ENCODE data around the gene SUPT5H.
"Not testable (repeated sequence)": the region's sequence is repeated elsewhere in the genome, so short reads cannot be mapped to it uniquely, and the experiment has no call there.

Gene SUPT5H

GRCh38 chr19:39467941-39468340, 22.6 kb downstream of the SUPT5H start:
- DNase-seq (ENCODE audit: low read depth): no peak

GRCh38 chr19:39469036-39469435, 23.7 kb downstream of the SUPT5H start:
- no peak for DNase-seq (ENCODE audit: low read depth)

DNA sequence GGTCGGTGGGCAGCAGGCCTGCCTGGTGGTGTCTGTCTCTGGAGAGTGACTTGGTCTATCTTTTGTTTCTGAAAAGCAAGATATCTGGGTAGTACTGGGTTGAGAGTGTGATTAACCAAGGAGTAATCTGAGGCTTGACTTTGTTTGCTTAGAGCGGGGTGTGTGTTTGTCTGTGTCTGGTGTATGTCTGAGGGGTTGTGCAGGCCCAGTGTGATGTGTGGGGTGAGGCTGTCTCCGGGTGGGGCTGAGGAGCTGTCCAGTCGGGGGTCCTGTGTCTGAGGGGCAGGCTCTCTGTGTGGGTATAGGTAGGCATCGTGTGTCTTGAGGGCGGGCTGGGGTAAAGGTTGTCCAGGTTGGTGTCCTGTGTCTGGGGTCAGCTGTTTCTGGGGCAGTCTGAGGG, 24.2 kb downstream of the SUPT5H start:
- DNase-seq (ENCODE audit: low read depth): no peak

- no peak for DNase-seq (ENCODE audit: low read depth)
Measured at GRCh38 chr19:39470724-39471339, 25.4 kb downstream of the SUPT5H start.

DNA sequence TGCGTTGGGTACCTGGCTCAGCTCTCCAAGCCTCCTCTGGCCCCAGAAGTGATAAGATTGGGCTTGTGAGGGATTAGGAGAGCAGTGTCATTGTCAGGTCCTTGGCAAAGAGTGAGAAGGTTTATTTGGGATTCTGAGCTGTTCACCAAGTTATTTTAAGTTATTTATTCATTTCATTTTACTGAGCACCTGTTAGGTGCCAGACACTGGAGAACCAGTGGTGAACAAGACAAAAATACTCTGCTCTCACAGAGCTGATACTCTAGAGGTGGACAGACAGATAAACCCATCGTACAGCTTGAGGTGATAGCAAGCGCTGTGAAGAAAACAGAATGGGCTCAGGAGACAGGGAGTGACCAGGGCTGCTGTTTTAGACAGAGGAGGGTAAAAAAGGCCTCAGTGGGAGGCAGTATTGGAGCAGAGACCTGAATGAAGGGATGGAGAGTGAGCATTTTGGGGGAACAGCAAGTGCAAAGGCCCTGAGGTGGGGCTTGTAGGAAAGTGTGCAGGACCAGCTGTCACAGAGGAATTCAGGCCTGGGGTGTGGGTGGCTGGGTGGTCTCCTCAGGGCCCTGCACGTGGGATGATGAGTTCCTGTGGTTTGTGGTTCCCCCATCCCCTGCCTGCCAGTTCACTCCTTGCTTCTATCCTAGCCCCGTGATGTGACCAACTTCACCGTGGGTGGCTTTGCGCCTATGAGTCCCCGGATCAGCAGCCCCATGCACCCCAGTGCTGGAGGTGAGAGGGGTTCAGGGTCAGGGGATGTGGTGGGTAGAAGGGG, 26.6 kb downstream of the SUPT5H start:
- no peak for DNase-seq (ENCODE audit: low read depth)

DNA sequence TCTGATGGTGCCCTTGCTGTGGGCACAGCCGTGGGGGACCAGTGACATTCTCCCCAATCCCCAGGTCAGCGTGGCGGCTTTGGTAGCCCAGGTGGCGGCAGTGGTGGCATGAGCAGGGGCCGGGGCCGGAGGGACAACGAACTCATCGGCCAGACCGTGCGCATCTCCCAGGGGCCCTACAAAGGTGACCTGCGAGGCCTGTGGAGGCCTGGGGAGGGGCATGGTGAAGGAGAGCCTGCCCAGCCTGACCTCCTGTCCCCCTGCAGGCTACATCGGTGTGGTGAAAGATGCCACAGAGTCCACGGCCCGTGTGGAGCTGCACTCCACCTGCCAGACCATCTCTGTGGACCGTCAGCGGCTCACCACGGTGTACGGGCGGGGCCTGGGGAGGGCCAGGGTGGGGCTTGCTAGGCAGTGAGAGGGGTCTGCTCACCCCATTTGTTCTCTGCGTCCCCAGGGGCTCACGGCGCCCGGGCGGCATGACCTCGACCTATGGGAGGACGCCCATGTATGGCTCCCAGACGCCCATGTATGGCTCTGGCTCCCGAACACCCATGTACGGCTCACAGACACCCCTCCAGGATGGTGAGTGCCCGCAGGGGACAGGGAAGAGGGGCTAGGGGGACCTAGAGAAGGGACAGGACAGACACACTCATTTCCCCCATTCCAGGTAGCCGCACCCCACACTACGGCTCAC, 27.5 kb downstream of the SUPT5H start:
- DNase-seq (ENCODE audit: low read depth): no peak

DNA sequence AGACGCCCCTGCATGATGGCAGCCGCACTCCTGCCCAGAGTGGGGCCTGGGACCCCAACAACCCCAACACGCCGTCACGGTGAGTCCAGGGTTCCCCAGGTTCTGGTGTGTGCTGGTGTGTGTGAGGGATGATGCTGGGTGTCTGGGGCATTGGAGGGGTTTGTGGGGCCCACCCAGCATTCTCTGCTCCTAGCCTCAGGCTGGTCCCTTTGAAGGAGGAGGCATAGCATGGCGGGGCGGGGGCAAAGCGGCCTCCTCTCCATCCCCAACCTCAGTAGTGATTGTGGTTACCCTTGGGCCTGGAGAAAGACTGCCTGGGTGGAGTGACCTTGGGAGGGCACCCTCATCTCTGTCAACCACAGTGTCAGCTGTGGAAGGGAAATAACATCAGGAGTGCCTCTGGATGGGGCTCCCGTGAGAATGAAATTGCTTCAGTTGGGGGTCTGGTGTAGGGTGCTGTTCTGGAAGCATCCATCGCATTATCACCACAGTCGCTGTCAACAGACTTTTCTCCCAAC, 28.1 kb downstream of the SUPT5H start:
- no peak for DNase-seq (ENCODE audit: low read depth)

- DNase-seq (ENCODE audit: low read depth): no peak
Measured at GRCh38 chr19:39474139-39474620, 28.8 kb downstream of the SUPT5H start.

- no peak for DNase-seq (ENCODE audit: low read depth)
Measured at GRCh38 chr19:39475748-39476147, 30.4 kb downstream of the SUPT5H start.

DNA sequence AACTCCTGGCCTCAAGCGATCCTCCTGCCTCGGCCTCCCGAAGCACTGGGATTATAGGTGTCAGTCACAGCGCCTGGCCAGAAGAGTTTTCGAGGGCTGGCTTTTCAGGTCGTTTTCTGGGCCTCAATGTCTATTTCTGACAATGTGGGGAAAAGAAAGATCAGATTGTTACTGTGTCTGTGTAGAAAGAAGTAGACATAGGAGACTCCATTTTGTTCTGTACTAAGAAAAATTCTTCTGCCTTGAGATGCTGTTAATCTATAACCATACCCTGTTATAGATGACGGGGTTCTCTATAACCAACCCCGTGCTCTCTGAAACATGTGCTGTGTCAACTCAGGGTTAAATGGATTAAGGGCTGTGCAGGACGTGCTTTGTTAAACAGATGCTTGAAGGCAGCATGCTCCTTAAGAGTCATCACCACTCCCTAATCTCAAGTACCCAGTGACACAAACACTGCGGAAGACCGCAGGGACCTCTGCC, 34.0 kb downstream of the SUPT5H start:
- DNase-seq (ENCODE audit: low read depth): not testable (repeated sequence)

DNA sequence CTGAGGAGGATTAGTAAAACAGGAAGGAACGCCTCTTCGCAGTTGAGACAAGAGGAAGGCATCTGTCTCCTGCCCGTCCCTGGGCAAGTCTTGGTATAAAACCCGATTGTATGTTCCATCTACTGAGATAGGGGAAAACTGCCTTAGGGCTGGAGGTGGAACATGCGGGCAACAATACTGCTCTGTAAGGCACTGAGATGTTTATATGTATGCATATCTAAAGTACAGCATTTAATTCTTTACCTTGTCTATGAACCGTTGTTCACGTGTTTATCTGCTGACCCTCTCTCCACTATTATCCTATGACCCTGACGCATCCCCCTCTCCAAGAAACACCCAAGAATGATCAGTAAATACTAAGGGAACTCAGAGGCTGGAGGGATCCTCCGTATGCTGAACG, 34.5 kb downstream of the SUPT5H start:
- no peak for DNase-seq (ENCODE audit: low read depth)

DNA sequence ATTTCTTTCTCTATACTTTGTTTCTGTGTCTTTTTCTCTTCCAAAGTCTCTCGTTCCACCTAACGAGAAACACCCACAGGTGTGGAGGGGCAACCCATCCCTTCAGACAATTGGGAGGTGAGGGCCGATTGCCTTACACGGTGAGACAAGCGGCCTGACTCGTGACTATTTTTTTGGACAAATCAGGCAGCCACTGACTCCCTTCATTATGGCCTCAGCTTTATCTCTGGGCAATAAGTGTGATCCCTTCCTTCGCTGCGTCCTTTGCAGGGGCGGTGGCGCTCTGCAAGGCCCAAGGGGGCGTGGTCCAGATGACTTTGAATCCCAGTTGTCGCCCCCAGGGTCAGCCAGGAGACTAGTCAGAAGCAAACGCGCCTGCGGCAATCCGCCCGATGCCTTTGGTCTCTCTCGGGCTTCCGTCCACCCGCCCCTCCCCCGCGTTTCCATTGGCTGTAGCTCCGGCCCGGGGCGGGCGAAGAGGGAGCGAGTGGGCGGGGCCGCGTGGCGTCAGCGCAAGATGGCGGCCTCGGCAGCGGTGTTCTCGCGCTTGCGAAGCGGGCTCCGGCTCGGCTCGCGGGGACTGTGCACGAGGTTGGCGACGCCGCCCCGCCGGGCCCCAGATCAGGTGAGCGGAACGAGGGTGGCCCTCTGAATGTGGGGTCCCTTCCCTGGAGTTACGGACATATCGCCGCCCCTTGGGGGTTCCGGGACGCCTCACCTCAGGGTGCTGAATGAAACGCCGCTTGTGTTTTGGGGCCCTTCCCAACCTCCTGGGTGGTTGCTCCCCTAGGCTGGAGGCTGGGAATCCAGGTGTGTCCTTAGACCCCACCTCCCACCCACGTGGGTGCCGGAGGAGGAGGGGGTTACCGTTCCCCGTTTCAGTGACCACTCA, 35.2 kb downstream of the SUPT5H start, which contains the start of gene TIMM50:
Gene TIMM50 (plus strand): TSS at position 502 of the 892 bp plus-strand sequence. CDS start 16 bp downstream, at position 518.
- peak; percentile 91 for DNase-seq (ENCODE audit: low read depth)

- no peak for DNase-seq (ENCODE audit: low read depth)
Measured at GRCh38 chr19:39481229-39481545, 35.8 kb downstream of the SUPT5H start.

DNA sequence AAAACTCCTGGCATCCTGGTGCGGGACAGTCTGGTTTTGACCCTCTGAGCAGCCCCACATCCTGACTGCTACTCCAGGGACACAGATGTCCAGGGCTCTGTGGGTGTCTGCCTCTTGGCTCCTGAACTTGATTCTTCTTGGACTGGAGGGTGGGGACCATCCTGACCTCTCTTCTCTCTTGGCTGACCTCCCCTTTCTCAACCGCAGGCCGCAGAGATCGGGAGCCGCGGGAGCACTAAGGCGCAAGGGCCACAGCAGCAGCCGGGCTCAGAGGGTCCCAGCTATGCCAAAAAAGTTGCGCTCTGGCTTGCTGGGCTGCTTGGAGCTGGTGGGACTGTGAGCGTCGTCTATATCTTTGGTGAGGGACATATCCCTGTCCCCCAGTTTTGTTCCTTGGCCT, 36.3 kb downstream of the SUPT5H start:
- no peak for DNase-seq (ENCODE audit: low read depth)

DNA sequence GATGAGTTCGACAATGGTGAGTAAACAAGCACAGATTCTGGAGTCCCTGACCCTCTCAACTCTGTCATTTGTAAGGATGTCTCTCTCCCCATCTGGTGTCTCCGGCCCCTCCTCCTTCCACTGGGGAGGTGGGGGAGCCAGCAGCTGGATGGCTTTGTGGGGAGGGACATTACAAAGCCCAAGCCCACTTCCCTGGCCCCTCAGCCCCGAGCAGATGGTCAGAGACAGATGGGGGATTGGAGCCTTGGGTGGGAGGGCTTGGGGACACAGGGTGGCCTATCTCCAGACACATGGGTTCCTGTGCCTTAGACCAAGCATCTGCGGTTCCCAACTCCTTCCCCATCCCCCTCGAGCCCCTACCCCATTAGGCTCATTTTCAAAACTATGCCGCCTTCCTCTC, 37.8 kb downstream of the SUPT5H start:
- no peak for DNase-seq (ENCODE audit: low read depth)

- DNase-seq (ENCODE audit: low read depth): no peak
Measured at GRCh38 chr19:39489756-39490155, 44.4 kb downstream of the SUPT5H start.

- no peak for DNase-seq (ENCODE audit: low read depth)
Measured at GRCh38 chr19:39492225-39492624, 46.8 kb downstream of the SUPT5H start.

DNA sequence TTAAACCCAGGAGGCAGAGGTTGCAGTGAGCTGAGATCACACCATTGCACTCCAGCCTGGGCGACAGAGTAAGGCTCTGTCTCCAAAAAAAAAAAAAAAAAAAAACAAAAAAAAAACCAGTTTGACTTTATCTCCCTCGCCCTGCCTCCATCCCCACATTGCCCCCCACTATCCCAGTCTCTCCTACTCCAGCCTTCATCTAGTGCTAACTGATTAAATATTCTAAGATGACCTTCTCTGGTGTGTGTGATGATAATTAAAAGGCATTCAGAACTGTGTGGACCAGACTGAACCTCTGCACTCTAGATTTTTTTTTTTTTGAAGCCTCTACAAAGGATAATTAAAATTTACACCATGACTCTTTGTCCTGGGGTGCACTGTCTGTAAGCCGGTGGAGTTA, 47.4 kb downstream of the SUPT5H start:
- DNase-seq (ENCODE audit: low read depth): no peak

DNA sequence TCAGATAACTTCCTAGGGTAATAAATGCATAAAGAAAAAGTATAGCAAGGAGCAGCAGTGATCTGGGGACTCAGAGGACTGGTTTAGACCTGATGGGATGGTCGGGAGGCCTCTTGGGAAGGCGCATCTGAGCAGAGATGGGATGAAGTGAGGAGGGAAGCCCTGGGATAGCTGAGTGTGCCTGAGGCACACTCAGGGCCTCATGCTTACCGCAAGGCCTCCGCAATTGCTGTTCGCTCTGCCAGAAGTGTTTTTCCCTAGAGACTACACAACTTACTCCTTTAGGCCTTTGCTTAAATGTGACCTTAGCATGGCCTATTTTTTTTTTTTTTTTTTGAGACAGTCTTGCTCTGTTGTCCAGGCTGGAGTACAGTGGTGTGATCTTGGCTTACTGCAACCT, 49.3 kb downstream of the SUPT5H start:
- no peak for DNase-seq (ENCODE audit: low read depth)

DNA sequence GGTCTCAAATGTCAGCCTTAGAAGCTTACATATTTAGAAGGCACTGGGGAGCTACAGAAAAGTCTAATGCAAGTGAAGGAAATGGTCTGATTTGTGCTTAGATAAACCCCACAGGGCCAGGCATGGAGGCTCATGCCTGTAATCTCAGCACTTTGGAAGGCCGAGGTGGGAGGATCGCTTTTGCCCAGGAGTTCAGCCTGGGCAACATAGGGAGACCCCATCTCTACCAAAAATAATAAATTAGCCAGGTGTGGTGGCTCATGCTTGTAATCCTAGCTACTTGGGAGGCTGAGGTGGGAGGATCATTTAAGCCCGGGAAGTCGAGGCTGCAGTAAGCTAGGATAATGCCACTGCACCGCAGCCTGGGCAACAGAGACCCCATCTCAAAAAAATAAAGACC, 50.7 kb downstream of the SUPT5H start:
- no peak for DNase-seq (ENCODE audit: low read depth)

DNA sequence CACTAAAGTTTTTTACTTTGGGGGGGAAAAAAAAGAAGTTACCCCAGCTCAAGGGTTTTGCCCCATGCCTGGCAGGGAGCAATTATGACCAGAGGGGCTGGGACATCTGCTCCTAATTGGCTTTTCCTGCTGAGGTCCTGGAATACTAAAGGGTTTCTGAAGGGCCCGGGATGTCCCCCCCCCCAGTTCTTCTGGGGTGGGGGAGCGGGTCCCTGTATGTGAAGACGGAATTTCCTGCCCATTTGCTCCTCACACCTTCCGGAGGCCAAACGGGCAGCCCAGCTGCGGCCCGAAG, 52.3 kb downstream of the SUPT5H start:
- no peak for DNase-seq (ENCODE audit: low read depth)
